Activated CD4-positive, alpha-beta T cell treated with anti-CD3 and anti-CD28 coated beads, Interleukin-2, Interleukin-6, amounts not matched to agents 100 ng/mL and 50 ng/mL, durations not matched to agents 16 hours and 8 hours (primary cell): ENCODE results near the gene PPDPF.
"Not testable (repeated sequence)": the region's sequence is repeated elsewhere in the genome, so short reads cannot be mapped to it uniquely, and the experiment has no call there.

Experiments used
- DNase-seq: peaks from one replicate; pipeline ENCODE4 v3.0.0-alpha.2; 2020

Gene PPDPF

GRCh38 chr20:63553251-63553932 lies 32.8 kb downstream of the PPDPF start:
- peak; percentile 81 for DNase-seq

- no peak for DNase-seq
Observed at GRCh38 chr20:63553933-63554290, 33.3 kb downstream of the PPDPF start, which contains the start of gene FNDC11. Gene FNDC11 (plus strand): TSS chr20:63554159. CDS start chr20:63555664, 1,505 bp downstream.

- DNase-seq = no peak
Observed at GRCh38 chr20:63554361-63555278, 34.1 kb downstream of the PPDPF start.

GRCh38 chr20:63555661-63556381 lies 35.3 kb downstream of the PPDPF start:
- DNase-seq = no peak

- no peak for DNase-seq
Observed at GRCh38 chr20:63556873-63557478, 36.4 kb downstream of the PPDPF start.

- no peak for DNase-seq
Observed at GRCh38 chr20:63557481-63557891, 36.9 kb downstream of the PPDPF start.

GRCh38 chr20:63558804-63559484 lies 38.4 kb downstream of the PPDPF start:
- no peak for DNase-seq

- DNase-seq = not testable (repeated sequence)
Observed at GRCh38 chr20:63559485-63560332, 39.1 kb downstream of the PPDPF start.

GRCh38 chr20:63560333-63560805 lies 39.8 kb downstream of the PPDPF start:
- DNase-seq = no peak

GRCh38 chr20:63560856-63561609 lies 40.5 kb downstream of the PPDPF start:
- no peak for DNase-seq

- no peak for DNase-seq
Observed at GRCh38 chr20:63561624-63562396, 41.2 kb downstream of the PPDPF start.

- no peak for DNase-seq
Observed at GRCh38 chr20:63562461-63563224, 42.1 kb downstream of the PPDPF start.

- DNase-seq = no peak
Observed at GRCh38 chr20:63563225-63563935, 42.8 kb downstream of the PPDPF start.

- no peak for DNase-seq
Observed at GRCh38 chr20:63564036-63564810, 43.7 kb downstream of the PPDPF start.

- no peak for DNase-seq
Observed at GRCh38 chr20:63565021-63565698, 44.6 kb downstream of the PPDPF start.

- DNase-seq = no peak
Observed at GRCh38 chr20:63565699-63566335, 45.3 kb downstream of the PPDPF start.
